Bronchial epithelial cell (primary cell): ENCODE data around the gene PUM1. TPM values are rescaled to one million over a fixed set of nuclear protein-coding genes. Genes with fewer than 3 reads are reported as not detected.
"Not testable (repeated sequence)": the region's sequence is repeated elsewhere in the genome, so short reads cannot be mapped to it uniquely, and the experiment has no call there.

ENCODE experiments used
- DNase-seq: peaks from one replicate; pipeline ENCODE4 v3.0.0-alpha.2; 2010; ENCODE audit warnings: low read depth
- FAIRE-seq: peaks from 2 replicates; lab custom pipeline; 2011; peaks lifted over from hg19 to GRCh38; lab: Jason Lieb, UNC
- H3K27me3 ChIP-seq: 2 replicates; pipeline ENCODE4 v1.5.1; 2011; ENCODE audit warnings: low read length; ENCODE audit not compliant: control insufficient read depth, insufficient read depth
- H3K36me3 ChIP-seq: 2 replicates; pipeline ENCODE4 v1.5.1; 2011; ENCODE audit warnings: low read length; ENCODE audit not compliant: control insufficient read depth, insufficient read depth
- H3K4me3 ChIP-seq: 2 replicates; pipeline ENCODE4 v1.5.1; 2011; ENCODE audit warnings: mild to moderate bottlenecking, low read depth, low read length, control low read depth
- total RNA-seq: library from RNA; depleted of rRNA; stranded (reverse); fragments of >200 nt; gene quantifications from 2 replicates; pipeline ENCODE4 v1.2.1, GENCODE V29; 2014
- TF ChIP-seq, protein P1 (sequence below): IDR thresholded peaks from 2 replicates; pipeline ENCODE4 v1.5.1; 2011; ENCODE audit warnings: mild to moderate bottlenecking, moderate library complexity, low read length, control low read depth, inconsistent platforms; ENCODE audit not compliant: insufficient read depth, severe bottlenecking

PUM1 gene
- total RNA-seq, 1 donor from 2014 or later: 38.7 TPM

DNA sequence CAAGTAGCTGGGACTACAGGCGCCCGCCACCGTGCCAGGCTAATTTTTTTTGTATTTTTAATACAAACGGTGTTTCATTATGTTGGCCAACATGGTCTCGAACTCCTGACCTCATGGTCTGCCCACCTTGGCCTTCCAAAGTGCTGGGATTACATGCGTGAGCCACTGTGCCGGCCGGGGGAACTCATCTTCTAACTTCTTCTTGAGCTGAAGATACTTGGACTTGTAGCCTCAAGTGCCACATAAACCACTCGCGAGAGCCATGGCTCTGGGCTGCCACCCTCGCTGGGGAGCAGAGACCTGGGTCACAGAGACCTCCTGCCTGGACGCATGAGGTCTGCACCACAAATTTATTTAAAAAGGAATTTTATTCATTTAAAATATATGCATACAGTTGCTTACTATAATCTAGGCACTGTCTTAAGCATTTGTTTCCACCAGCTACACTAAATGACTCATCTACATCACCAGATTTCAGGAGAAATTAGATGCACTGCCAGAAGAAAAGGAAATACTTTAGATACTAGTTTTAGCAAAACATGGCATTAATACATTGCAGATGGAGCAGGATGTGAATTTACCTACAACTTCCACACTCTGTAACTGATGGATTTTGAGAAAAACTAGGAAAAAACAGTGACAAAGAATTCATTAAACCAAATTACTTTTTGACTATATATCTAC, 29.9 kb upstream of the PUM1 start:
- TF ChIP-seq, protein P1, sequence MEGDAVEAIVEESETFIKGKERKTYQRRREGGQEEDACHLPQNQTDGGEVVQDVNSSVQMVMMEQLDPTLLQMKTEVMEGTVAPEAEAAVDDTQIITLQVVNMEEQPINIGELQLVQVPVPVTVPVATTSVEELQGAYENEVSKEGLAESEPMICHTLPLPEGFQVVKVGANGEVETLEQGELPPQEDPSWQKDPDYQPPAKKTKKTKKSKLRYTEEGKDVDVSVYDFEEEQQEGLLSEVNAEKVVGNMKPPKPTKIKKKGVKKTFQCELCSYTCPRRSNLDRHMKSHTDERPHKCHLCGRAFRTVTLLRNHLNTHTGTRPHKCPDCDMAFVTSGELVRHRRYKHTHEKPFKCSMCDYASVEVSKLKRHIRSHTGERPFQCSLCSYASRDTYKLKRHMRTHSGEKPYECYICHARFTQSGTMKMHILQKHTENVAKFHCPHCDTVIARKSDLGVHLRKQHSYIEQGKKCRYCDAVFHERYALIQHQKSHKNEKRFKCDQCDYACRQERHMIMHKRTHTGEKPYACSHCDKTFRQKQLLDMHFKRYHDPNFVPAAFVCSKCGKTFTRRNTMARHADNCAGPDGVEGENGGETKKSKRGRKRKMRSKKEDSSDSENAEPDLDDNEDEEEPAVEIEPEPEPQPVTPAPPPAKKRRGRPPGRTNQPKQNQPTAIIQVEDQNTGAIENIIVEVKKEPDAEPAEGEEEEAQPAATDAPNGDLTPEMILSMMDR: no peak
- FAIRE-seq (no peak), DNase-seq (peak; percentile 24)

DNA sequence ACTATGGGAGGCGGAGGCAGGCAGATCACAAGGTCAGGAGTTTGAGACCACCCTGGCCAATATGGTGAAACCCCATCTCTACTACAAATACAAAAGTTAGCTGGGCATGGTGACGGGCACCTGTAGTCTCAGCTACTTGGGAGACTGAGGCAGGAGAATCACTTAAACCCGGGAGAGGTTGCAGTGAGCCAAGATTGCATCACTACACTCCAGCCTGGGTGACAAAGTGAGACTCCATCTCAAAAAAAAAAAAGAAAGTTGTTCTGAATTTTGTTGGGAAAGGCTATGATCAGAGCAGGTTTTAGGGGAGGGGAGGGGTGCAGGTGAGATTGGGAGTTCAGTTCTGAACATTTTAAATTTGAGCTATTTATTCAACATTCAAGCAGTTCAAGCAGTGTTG, 22.6 kb upstream of the PUM1 start:
- H3K36me3 ChIP-seq, H3K27me3 ChIP-seq, FAIRE-seq, H3K4me3 ChIP-seq, DNase-seq: not testable (repeated sequence)

More for the DNA sequence above, 29.9 kb upstream of the PUM1 start:
- H3K4me3 ChIP-seq: no peak overlapping the region
- no peaks in the 10 kb centered on the region for H3K27me3 ChIP-seq
- no peaks in the 10 kb centered on the region for H3K36me3 ChIP-seq

DNA sequence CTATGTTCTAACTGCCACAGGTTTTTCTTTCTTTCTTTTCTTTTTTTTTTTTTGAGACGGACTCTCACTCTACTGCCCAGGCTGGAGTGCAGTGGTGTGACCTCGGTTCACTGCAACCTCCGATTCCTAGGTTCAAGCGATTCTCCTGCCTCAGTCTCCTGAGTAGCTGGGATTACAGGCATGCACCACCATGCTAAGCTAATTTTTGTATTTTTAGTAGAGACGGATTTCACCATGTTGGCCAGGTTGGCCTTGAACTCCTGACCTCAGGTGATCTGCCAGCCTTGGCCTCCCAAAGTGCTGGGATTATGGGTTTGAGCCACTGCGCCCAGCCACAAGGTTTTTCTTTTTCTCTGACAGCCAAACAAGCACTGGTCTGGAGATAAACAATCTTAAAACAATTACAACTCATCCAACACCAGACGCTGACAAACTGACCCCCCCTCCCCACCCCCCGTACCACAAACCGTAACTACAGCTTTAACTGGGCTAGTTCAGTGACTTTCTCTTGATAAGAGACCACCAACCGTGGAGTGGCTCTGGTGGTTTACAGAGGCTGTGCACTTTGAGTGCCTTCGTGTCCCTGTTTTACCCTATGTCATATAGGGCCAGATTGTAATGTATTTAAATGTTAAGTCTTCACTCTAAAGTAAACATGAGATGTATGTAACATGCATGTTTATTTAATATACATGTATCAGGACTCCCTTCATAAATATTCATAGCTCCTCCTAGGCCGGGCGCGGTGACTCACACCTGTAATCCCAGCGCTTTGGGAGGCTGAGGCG, 19.5 kb upstream of the PUM1 start:
- Histone ChIP-seq H3K27me3 (no peaks in the 10 kb centered on the region), H3K36me3 (no peaks in the 10 kb centered on the region), H3K4me3 (no peak overlapping the region)
- DNase-seq (no peak), FAIRE-seq (no peak)
- TF ChIP-seq, protein P1: no peak

DNA sequence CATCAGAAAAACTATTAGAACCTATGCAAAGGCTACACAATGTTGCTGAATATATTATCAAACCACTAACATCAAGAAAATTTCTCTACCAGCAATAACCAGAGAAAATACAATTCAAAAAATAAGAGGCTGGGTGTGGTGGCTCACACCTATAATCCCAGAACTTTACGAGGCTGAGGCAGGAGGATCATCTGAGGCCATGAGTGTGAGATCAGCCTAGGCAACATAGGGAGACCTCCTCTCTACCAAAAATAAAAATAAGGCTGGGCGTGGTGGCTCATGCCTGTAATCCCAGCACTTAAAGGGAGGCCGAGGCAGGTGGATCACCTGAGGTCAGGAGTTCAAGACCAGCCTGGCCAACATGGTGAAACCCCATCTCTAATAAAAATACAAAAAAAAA, 16.9 kb upstream of the PUM1 start:
- Histone ChIP-seq H3K4me3 (no peak overlapping the region), H3K36me3 (no peaks in the 10 kb centered on the region), H3K27me3 (no peaks in the 10 kb centered on the region)
- TF ChIP-seq, protein P1: no peak
- FAIRE-seq (no peak), DNase-seq (no peak)

DNA sequence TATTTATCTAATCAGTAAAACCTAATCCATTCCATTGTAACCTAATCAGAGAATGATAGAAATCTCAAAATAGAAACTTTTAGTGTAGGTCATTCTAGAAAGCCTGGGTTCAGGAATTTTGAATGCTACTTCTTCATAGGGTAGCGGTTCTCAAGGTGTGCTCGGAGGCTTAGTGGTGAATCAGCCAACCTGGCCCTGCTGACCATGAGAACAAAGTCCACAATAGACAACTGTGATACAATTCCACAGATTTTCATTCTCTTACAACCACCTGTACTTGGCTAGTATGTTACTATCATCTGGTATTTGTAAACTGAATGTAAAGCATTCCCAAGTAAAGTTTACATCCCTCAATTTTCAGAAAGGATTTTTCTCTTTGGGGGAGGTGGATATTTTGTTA, 7.5 kb upstream of the PUM1 start:
- Histone ChIP-seq H3K4me3 (no peak overlapping the region), H3K27me3 (no peaks in the 10 kb centered on the region), H3K36me3 (no peaks in the 10 kb centered on the region)
- TF ChIP-seq, protein P1: no peak
- FAIRE-seq: no peak
- no peak for DNase-seq

DNA sequence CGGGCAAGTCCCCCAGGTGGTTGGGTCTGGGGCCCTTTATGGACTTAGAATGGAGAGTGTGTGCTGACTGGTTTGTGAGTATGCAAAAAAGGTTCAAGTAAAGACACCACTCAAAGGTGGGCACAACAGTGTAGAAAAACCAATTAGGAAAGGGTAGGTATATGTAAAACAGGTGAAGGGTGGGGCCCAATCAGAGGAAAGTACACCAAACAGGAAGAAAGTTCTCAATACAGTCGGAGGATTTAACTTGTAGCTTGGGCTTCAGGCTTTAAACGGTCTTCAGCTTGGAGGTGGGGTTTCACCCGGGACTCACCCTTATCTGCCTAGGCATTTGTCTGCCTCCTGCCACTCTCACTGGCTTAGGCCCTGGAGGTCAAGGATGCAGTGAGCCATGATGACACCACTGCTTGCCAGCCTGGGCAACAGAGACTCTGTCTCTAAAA, 6.8 kb upstream of the PUM1 start:
- H3K27me3 ChIP-seq: no peaks in the 10 kb centered on the region
- no peak for DNase-seq
- TF ChIP-seq, protein P1: no peak
- H3K4me3 ChIP-seq: no peak overlapping the region
- FAIRE-seq: no peak
- no peaks in the 10 kb centered on the region for H3K36me3 ChIP-seq
